IMR-90 (cell line): ENCODE measurements around the gene ZNF503. TPM values are rescaled to one million over a fixed set of nuclear protein-coding genes. Genes with fewer than 3 reads are reported as not detected.

Experiments
- ATAC-seq: fragments of 200-7000 bp; cut with Tn5 transposase; 2 replicates; pipeline ENCODE4 v1.9.1; 2020; ENCODE audit warnings: low read depth, mild to moderate bottlenecking, moderate library complexity
- BruUV-seq: library from RNA; stranded (reverse); fragments of 400-500 nt; replicated peaks from 2 replicates; lab custom pipeline; 2021; lab: Mats Ljungman, UMichigan
- CTCF ChIA-PET: fragments of 300-600 bp; formaldehyde crosslinking; extraction: SDS; loops from one replicate; lab custom pipeline; 2021; ENCODE audit warnings: antibody characterized with exemption; lab: Yijun Ruan, JAX
- POLR2A ChIA-PET: fragments of 300-600 bp; sonication (Branson Sonifier 250); formaldehyde crosslinking; loops from one replicate; lab custom pipeline; 2022; ENCODE audit warnings: antibody characterized with exemption; ENCODE audit not compliant: unreplicated experiment; lab: Charles Lee
- DNase-seq: peaks from one replicate; pipeline ENCODE4 v3.0.0; 2013
- H2AFZ ChIP-seq: replicated peaks from 2 replicates; pipeline ENCODE3; 2013; ENCODE audit warnings: low read length, mild to moderate bottlenecking; ENCODE audit not compliant: poor library complexity
- H2AK5ac ChIP-seq: 2 replicates; pipeline ENCODE4 v1.6.1; 2013; ENCODE audit warnings: low read depth, low read length, inconsistent platforms
- H2AK9ac ChIP-seq: replicated peaks from 2 replicates; pipeline ENCODE3; 2013; ENCODE audit warnings: mild to moderate bottlenecking, low read depth, low read length, moderate library complexity; ENCODE audit not compliant: poor library complexity
- H2BK120ac ChIP-seq: 2 replicates; pipeline ENCODE4 v1.6.1; 2013; ENCODE audit warnings: low read depth, low read length, inconsistent platforms
- H2BK15ac ChIP-seq: 3 replicates; pipeline ENCODE4 v1.6.1; 2013; ENCODE audit warnings: low read depth, low read length, inconsistent platforms
- H2BK20ac ChIP-seq: 2 replicates; pipeline ENCODE4 v1.6.1; 2013; ENCODE audit warnings: low read depth, mild to moderate bottlenecking, inconsistent platforms, low read length, moderate library complexity
- H2BK5ac ChIP-seq: 2 replicates; pipeline ENCODE4 v1.6.1; 2013; ENCODE audit warnings: mild to moderate bottlenecking, low read depth, low read length, inconsistent platforms; ENCODE audit not compliant: poor library complexity, severe bottlenecking
- H3K14ac ChIP-seq: replicated peaks from 2 replicates; pipeline ENCODE4 v1.6.1; 2013; ENCODE audit warnings: low read depth, low read length, inconsistent platforms
- H3K18ac ChIP-seq: 2 replicates; pipeline ENCODE4 v1.6.1; 2013; ENCODE audit warnings: low read depth, low read length, control low read depth
- H3K23ac ChIP-seq: 2 replicates; pipeline ENCODE4 v1.6.1; 2013; ENCODE audit warnings: low read depth, low read length, inconsistent platforms
- H3K27ac ChIP-seq: 2 replicates; pipeline ENCODE4 v1.5.1; 2013; ENCODE audit warnings: mild to moderate bottlenecking, control low read depth, low read length; ENCODE audit not compliant: insufficient read depth
- H3K27me3 ChIP-seq: 2 replicates; pipeline ENCODE4 v1.6.1; 2013; ENCODE audit warnings: low read length; ENCODE audit not compliant: control insufficient read depth, insufficient read depth
- H3K36me3 ChIP-seq: 2 replicates; pipeline ENCODE4 v1.6.1; 2013; ENCODE audit warnings: low read length, mixed read lengths; ENCODE audit not compliant: control insufficient read depth, insufficient read depth
- H3K4ac ChIP-seq: 2 replicates; pipeline ENCODE4 v1.6.1; 2013; ENCODE audit warnings: low read depth, low read length, inconsistent platforms
- H3K4me1 ChIP-seq: 2 replicates; pipeline ENCODE4 v1.6.1; 2013; ENCODE audit warnings: low read length, mixed read lengths; ENCODE audit not compliant: control insufficient read depth, insufficient read depth
- H3K4me2 ChIP-seq: 2 replicates; pipeline ENCODE4 v1.6.1; 2013; ENCODE audit warnings: low read depth, mild to moderate bottlenecking, control low read depth, low read length, moderate library complexity
- H3K4me3 ChIP-seq: 2 replicates; pipeline ENCODE4 v1.5.1; 2013; ENCODE audit warnings: low read depth, mild to moderate bottlenecking, control low read depth, low read length, moderate library complexity; ENCODE audit not compliant: insufficient read depth
- H3K56ac ChIP-seq: 2 replicates; pipeline ENCODE4 v1.6.1; 2013; ENCODE audit warnings: low read length, inconsistent platforms; ENCODE audit not compliant: insufficient read depth; ENCODE audit errors: extremely low read depth
- H3K79me1 ChIP-seq, 2 experiments: 2 replicates each; pipeline ENCODE4 v1.6.1; 2013; ENCODE audit warnings: low read length in 2 of 2, inconsistent platforms in 1 of 2, low read depth in 1 of 2
- H3K9ac ChIP-seq: 2 replicates; pipeline ENCODE4 v1.6.1; 2013; ENCODE audit warnings: low read depth, low read length, control low read depth
- H3K9me1 ChIP-seq: 2 replicates; pipeline ENCODE4 v1.6.1; 2013; ENCODE audit warnings: low read length, inconsistent platforms; ENCODE audit not compliant: insufficient read depth
- H3K9me3 ChIP-seq: 2 replicates; pipeline ENCODE4 v1.6.1; 2013; ENCODE audit warnings: low read length; ENCODE audit not compliant: control insufficient read depth, insufficient read depth
- H4K20me1 ChIP-seq: 2 replicates; pipeline ENCODE4 v1.6.1; 2013; ENCODE audit warnings: low read length, inconsistent platforms; ENCODE audit not compliant: insufficient read depth
- H4K5ac ChIP-seq: 2 replicates; pipeline ENCODE4 v1.6.1; 2013; ENCODE audit warnings: mild to moderate bottlenecking, low read depth, low read length, control low read depth
- H4K8ac ChIP-seq, 2 experiments: 2 replicates each; pipeline ENCODE4 v1.6.1; 2013; ENCODE audit warnings: low read depth in 2 of 2, low read length in 2 of 2, control low read depth in 1 of 2, inconsistent platforms in 1 of 2
- H4K91ac ChIP-seq: 2 replicates; pipeline ENCODE4 v1.6.1; 2013; ENCODE audit warnings: low read depth, low read length, inconsistent platforms; ENCODE audit not compliant: insufficient read depth
- BHLHE40 ChIP-seq: fragments of 150-350 bp; IDR thresholded peaks from 2 replicates; pipeline ENCODE4 v1.6.1; 2016; ENCODE audit warnings: mild to moderate bottlenecking, low read depth, low read length
- CEBPB ChIP-seq: IDR thresholded peaks from 2 replicates; pipeline ENCODE4 v1.6.1; 2012; ENCODE audit warnings: low read depth, low read length, improper control_type of control experiment
- CHD1 ChIP-seq: IDR thresholded peaks from 2 replicates; pipeline ENCODE4 v1.6.1; 2012; ENCODE audit warnings: low read depth, low read length, improper control_type of control experiment
- FOS ChIP-seq: fragments of 150-350 bp; IDR thresholded peaks from 2 replicates; pipeline ENCODE4 v1.6.1; 2016; ENCODE audit warnings: low read depth, low read length
- MAFK ChIP-seq: IDR thresholded peaks from 2 replicates; pipeline ENCODE4 v1.6.1; 2012; ENCODE audit warnings: low read depth, low read length, improper control_type of control experiment
- MXI1 ChIP-seq: IDR thresholded peaks from 2 replicates; pipeline ENCODE4 v1.6.1; 2012; ENCODE audit warnings: low read depth, mild to moderate bottlenecking, low read length, moderate library complexity, borderline replicate concordance
- NFE2L2 ChIP-seq: fragments of 150-350 bp; IDR thresholded peaks from 2 replicates; pipeline ENCODE4 v1.6.1; 2016; ENCODE audit warnings: low read depth, mild to moderate bottlenecking, low read length
- POLR2A ChIP-seq: IDR thresholded peaks from 2 replicates; pipeline ENCODE4 v1.6.1; 2012; ENCODE audit warnings: mild to moderate bottlenecking, low read depth, low read length
- RAD21 ChIP-seq: IDR thresholded peaks from 2 replicates; pipeline ENCODE4 v1.6.1; 2012; ENCODE audit warnings: low read length, improper control_type of control experiment
- RCOR1 ChIP-seq: IDR thresholded peaks from 2 replicates; pipeline ENCODE4 v1.6.1; 2012; ENCODE audit warnings: mild to moderate bottlenecking, low read length, improper control_type of control experiment; ENCODE audit not compliant: insufficient replicate concordance
- SMC3 ChIP-seq: fragments of 150-350 bp; IDR thresholded peaks from 2 replicates; pipeline ENCODE4 v1.6.1; 2016; ENCODE audit warnings: low read depth, mild to moderate bottlenecking, antibody characterized with exemption, low read length, moderate library complexity
- WGBS, 2 experiments: methylation state at CpG; one replicate each; pipeline versions ENCODE4 v1.1.5 to v1.1.7; 2013; ENCODE audit warnings: missing lambda C conversion rate in 2 of 2; ENCODE audit not compliant: insufficient read length in 1 of 2; ENCODE audit errors: extremely low coverage in 2 of 2; 5-methylcytosine and 5-hydroxymethylcytosine counted together
- dilution Hi-C: fragments of 300-500 bp; cut with HindIII; formaldehyde crosslinking; loops from one replicate; pipeline ENCODE4 v1.14.3; 2018; ENCODE audit warnings: low sequenced_read_pairs; ENCODE audit not compliant: unreplicated experiment
- in situ Hi-C: fragments of 300-500 bp; cut with MboI; formaldehyde crosslinking; loops from 3 replicates; pipeline ENCODE4 v1.14.3; 2019; ENCODE audit warnings: low sequenced_read_pairs, inconsistent platforms, mixed read lengths
- intact Hi-C: fragments of 100-400 bp; cut with micrococcal nuclease; formaldehyde crosslinking; loops from 2 replicates; pipeline ENCODE4 v1.10.0; 2022
- polyA plus RNA-seq, 3 experiments: library from polyadenylated mRNA; depleted of rRNA; stranded (reverse); fragments of >200 nt; gene quantifications; 2 replicates each; pipeline ENCODE4 v1.2.3, GENCODE V29; 2012; ENCODE audit warnings: low replicate concordance in 1 of 3
- total RNA-seq: library from RNA; depleted of rRNA; stranded (reverse); fragments of >200 nt; gene quantifications from 2 replicates; pipeline ENCODE4 v1.2.3, GENCODE V29; 2012
- TF ChIP-seq, protein P1 (sequence below): conservative IDR thresholded peaks from 2 replicates; pipeline ENCODE4 v1.5.1; 2012; ENCODE audit warnings: mild to moderate bottlenecking, low read depth, low read length, improper control_type of control experiment
- TF ChIP-seq, protein P2 (sequence below): fragments of 150-350 bp; IDR thresholded peaks from 2 replicates; pipeline ENCODE4 v1.6.1; 2016; ENCODE audit warnings: low read depth, mild to moderate bottlenecking, low read length, moderate library complexity, borderline replicate concordance
- TF ChIP-seq, protein P3 (sequence below): fragments of 150-350 bp; IDR thresholded peaks from 2 replicates; pipeline ENCODE4 v1.6.1; 2017; ENCODE audit warnings: mild to moderate bottlenecking, antibody characterized with exemption, low read length, low read depth

The ZNF503 gene
- total and polyA plus RNA-seq, 2 of the 4 experiments (the other 2 are of a cell fraction): 0.36 to 5.8 TPM

DNA sequence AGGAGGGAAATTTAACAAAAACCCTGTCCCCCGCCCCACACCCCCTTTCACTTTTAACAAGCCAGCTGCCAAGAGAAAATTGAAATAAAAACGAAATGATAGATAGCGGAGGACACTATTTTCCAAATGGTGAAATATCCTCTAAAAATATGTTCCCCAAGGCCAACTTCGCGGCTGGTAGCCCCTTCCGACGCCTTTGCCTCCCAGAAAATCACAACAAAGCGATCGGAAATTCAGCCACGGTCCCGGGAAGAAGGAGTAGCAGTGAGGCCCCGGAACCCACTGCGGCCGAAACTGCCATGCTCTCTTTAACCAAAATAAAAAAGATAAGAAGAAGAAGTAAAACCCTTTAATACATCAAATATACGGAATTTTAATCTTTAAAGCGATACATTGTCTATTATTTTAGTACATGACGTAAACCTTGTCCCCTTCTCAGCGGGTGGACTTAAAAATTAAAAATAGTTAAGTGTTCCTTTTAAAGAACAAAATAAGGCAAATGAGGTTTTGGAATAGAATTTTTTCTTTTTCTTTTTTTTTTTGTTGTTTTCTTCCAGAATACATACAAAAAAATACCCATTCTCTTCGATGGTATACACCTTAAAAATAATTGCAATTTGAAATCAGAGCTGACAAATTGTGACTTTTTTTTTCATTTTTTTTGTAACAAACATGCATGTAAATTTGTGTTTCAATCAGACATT lies 3.9 kb downstream of the ZNF503 start:
- Histone ChIP-seq H2BK120ac (peak overlapping the region; percentile 91), H4K91ac (peak overlapping the region; percentile 73), H3K4ac (peak overlapping the region; percentile 56), H3K36me3 (peaks cover 34% of the 10 kb centered on the region), H4K20me1 (peaks cover 16% of the 10 kb centered on the region; the same call in 1 of the 2 replicates), H3K56ac (peak overlapping the region; percentile 87; the same call in 1 of the 2 replicates), H3K9me3 (no peaks in the 10 kb centered on the region), H3K27me3 (no peaks in the 10 kb centered on the region), H2BK15ac (no peak overlapping the region; the same call in 2 of the 3 replicates), H4K5ac (peak overlapping the region; percentile 52; the same call in 1 of the 2 replicates), H2AFZ (peak overlapping the region; percentile 77), H3K4me1 (peaks cover 13% of the 10 kb centered on the region; the same call in 1 of the 2 replicates), H3K23ac (0 out of 2 replicates have a peak overlapping the region, but pooled peaks have one; percentile 78), H3K27ac (peak overlapping the region; percentile 98), H3K14ac (peak overlapping the region; percentile 94), H3K9ac (peak overlapping the region; percentile 99), H2BK5ac (peak overlapping the region; percentile 83), H2BK20ac (0 out of 2 replicates have a peak overlapping the region, but pooled peaks have one; percentile 42), H3K9me1 (peaks cover 5% of the 10 kb centered on the region; the same call in 1 of the 2 replicates), H2AK5ac (no peak overlapping the region), H3K4me3 (peak overlapping the region; percentile 99), H3K4me2 (peak overlapping the region; percentile 89), H3K79me1 (peaks cover 3 to 21% of the 10 kb centered on the region in 2 experiments), H2AK9ac (peak overlapping the region; percentile 76), H3K18ac (peak overlapping the region; percentile 77), H4K8ac (peak overlapping the region; percentile 54 to 68; a peak in 3 of 4 replicates)
- dilution Hi-C loops (no loop called here), intact Hi-C loops (loop anchor here (5.0 kb wide), 1 partner anchor 285 kb away; the partner anchor contains the start of gene SAMD8), in situ Hi-C loops (loop anchor here (5.0 to 10.0 kb wide), 2 partner anchors 103 to 1715 kb away; no protein-coding TSS in a partner anchor)
- no CpG with 5 or more reads among the region's 19 CpGs for WGBS, 2 experiments
- ATAC-seq: no peak
- DNase-seq: no peak
- BruUV-seq: no TSS peak
- CTCF ChIA-PET: interaction anchor here (0.7 kb wide), 1 partner anchor 14 kb away, joined by 3 read pairs; no protein-coding TSS in a partner anchor
- POLR2A ChIA-PET: interaction anchor here (0.6 kb wide), 1 partner anchor 1033 kb away, joined by 3 read pairs; no protein-coding TSS in a partner anchor
- TF ChIP-seq BHLHE40 (no peak), FOS (no peak), SMC3 (no peak), RCOR1 (no peak), CEBPB (no peak), NFE2L2 (no peak), POLR2A (no peak), CHD1 (no peak), MXI1 (no peak), RAD21 (no peak), MAFK (no peak)
- TF ChIP-seq, protein P1, sequence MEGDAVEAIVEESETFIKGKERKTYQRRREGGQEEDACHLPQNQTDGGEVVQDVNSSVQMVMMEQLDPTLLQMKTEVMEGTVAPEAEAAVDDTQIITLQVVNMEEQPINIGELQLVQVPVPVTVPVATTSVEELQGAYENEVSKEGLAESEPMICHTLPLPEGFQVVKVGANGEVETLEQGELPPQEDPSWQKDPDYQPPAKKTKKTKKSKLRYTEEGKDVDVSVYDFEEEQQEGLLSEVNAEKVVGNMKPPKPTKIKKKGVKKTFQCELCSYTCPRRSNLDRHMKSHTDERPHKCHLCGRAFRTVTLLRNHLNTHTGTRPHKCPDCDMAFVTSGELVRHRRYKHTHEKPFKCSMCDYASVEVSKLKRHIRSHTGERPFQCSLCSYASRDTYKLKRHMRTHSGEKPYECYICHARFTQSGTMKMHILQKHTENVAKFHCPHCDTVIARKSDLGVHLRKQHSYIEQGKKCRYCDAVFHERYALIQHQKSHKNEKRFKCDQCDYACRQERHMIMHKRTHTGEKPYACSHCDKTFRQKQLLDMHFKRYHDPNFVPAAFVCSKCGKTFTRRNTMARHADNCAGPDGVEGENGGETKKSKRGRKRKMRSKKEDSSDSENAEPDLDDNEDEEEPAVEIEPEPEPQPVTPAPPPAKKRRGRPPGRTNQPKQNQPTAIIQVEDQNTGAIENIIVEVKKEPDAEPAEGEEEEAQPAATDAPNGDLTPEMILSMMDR: no peak
- TF ChIP-seq, protein P2, sequence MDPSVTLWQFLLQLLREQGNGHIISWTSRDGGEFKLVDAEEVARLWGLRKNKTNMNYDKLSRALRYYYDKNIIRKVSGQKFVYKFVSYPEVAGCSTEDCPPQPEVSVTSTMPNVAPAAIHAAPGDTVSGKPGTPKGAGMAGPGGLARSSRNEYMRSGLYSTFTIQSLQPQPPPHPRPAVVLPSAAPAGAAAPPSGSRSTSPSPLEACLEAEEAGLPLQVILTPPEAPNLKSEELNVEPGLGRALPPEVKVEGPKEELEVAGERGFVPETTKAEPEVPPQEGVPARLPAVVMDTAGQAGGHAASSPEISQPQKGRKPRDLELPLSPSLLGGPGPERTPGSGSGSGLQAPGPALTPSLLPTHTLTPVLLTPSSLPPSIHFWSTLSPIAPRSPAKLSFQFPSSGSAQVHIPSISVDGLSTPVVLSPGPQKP: no peak
- TF ChIP-seq, protein P3, sequence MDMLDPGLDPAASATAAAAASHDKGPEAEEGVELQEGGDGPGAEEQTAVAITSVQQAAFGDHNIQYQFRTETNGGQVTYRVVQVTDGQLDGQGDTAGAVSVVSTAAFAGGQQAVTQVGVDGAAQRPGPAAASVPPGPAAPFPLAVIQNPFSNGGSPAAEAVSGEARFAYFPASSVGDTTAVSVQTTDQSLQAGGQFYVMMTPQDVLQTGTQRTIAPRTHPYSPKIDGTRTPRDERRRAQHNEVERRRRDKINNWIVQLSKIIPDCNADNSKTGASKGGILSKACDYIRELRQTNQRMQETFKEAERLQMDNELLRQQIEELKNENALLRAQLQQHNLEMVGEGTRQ: no peak
